HepG2 (cell line): ENCODE results near the gene CFAP46.

Source experiments
- ARID3A ChIP-seq: IDR thresholded peaks from 2 replicates; pipeline ENCODE4 v1.6.1; 2012; ENCODE audit warnings: low read depth, low read length, improper control_type of control experiment
- ATF3 ChIP-seq: sonication (generic); formaldehyde crosslinking; IDR thresholded peaks from 2 replicates; pipeline ENCODE4 v1.4.0; 2020; ENCODE audit warnings: missing genetic modification reagents
- CTCF ChIP-seq: sonication (generic); formaldehyde crosslinking; IDR thresholded peaks from 2 replicates; pipeline ENCODE4 v1.5.0; 2020; ENCODE audit warnings: mild to moderate bottlenecking, missing genetic modification reagents, moderate library complexity
- ELF4 ChIP-seq: sonication (generic); formaldehyde crosslinking; IDR thresholded peaks from 2 replicates; pipeline ENCODE4 v1.5.0; 2020; ENCODE audit warnings: missing genetic modification reagents, mild to moderate bottlenecking, moderate library complexity, borderline replicate concordance
- HMG20A ChIP-seq: IDR thresholded peaks from 2 replicates; pipeline ENCODE4 v1.6.1; 2016; ENCODE audit warnings: borderline replicate concordance
- MAZ ChIP-seq, 2 experiments: sonication (generic) in 1 of 2; formaldehyde crosslinking in 1 of 2; IDR thresholded peaks; 2 replicates each; pipeline versions ENCODE4 v1.5.0 to v1.6.1; 2012 to 2020; ENCODE audit warnings: low read depth in 2 of 2, mild to moderate bottlenecking in 2 of 2, borderline replicate concordance in 1 of 2, improper control_type of control experiment in 1 of 2, low read length in 1 of 2, missing genetic modification reagents in 1 of 2, moderate library complexity in 1 of 2
- REST ChIP-seq, 2 experiments: IDR thresholded peaks; 2 replicates each; pipeline ENCODE4 v1.6.1; 2011 to 2012; ENCODE audit warnings: low read length in 2 of 2, borderline replicate concordance in 1 of 2, low read depth in 1 of 2, mild to moderate bottlenecking in 1 of 2, moderate library complexity in 1 of 2
- SRSF9 ChIP-seq: fragments of 200-400 bp; formaldehyde crosslinking; IDR thresholded peaks from 2 replicates; pipeline ENCODE4 v1.6.1; 2018; ENCODE audit warnings: borderline replicate concordance, mild to moderate bottlenecking, low read depth, low read length; ENCODE audit not compliant: insufficient read depth, poor library complexity, severe bottlenecking
- TCF7 ChIP-seq: sonication (generic); IDR thresholded peaks from 2 replicates; pipeline ENCODE4 v1.6.1; 2016; ENCODE audit warnings: antibody characterized with exemption, low read depth
- TCF7L2 ChIP-seq: IDR thresholded peaks from 2 replicates; pipeline ENCODE4 v1.6.1; 2011; ENCODE audit warnings: mild to moderate bottlenecking, low read depth, low read length, moderate library complexity
- ZNF280B ChIP-seq: sonication (generic); formaldehyde crosslinking; IDR thresholded peaks from 2 replicates; pipeline ENCODE4 v1.5.0; 2020; ENCODE audit warnings: missing genetic modification reagents, mild to moderate bottlenecking, borderline replicate concordance
- ZNF598 ChIP-seq: sonication (generic); formaldehyde crosslinking; IDR thresholded peaks from 2 replicates; pipeline ENCODE4 v1.5.1; 2020; ENCODE audit warnings: mild to moderate bottlenecking, missing genetic modification reagents, borderline replicate concordance

- no peak for TF ChIP-seq HMG20A (CRISPR knock-in tag)
- TF ChIP-seq MAZ (IDR thresholded peaks at IDR 0.05; ENCODE audit: borderline replicate concordance, low read depth, low read length) = no peak
- no peak for TF ChIP-seq MAZ (CRISPR knock-in tag; IDR thresholded peaks at IDR 0.05; ENCODE audit: low read depth)
- no peak for TF ChIP-seq ZNF598 (CRISPR knock-in tag)
- TF ChIP-seq SRSF9 = no peak
- no peak for TF ChIP-seq ARID3A
- no peak for TF ChIP-seq REST (IDR thresholded peaks at IDR 0.05; ENCODE audit: borderline replicate concordance in 1 of 2, low read depth in 1 of 2, low read length in 2 of 2)
- no peak for TF ChIP-seq TCF7
- TF ChIP-seq CTCF (CRISPR knock-in tag) = no peak
- no peak for TF ChIP-seq ELF4
- no peak for TF ChIP-seq ZNF280B
- TF ChIP-seq TCF7L2 = no peak
- no peak for TF ChIP-seq ATF3
These were observed 21.1 kb upstream of the CFAP46 start for GRCh38 chr10:132963430-132963960.
